ENCODE data around the gene CHD5.

DNA sequence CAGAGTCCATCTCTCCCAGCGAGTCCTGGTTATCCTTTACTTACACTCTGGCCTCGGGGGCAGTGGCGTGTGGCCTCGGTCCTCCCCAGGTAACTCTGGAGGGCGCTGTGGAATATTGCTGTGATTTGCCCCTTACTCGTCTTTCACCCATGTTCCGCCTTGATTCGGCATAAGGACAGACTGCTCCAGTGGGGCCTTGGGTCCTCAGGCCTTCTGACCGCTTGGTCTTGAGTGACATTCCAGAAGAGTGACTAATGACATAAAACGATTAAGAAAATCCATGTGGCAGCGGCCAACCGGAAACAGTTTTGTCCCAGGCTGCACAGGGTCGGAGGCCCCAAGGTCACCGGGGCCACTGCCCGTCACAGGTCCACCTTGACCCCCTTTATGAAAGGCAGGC is 44.6 kb upstream of the CHD5 start:
- no peak for TF ChIP-seq EZH2 (optimal IDR thresholded peaks at IDR 0.05; ENCODE audit: low read depth, low read length)
- no peak for TF ChIP-seq CTCF (IDR thresholded peaks at IDR 0.05; ENCODE audit: low read length)
- no peak for TF ChIP-seq EZH2phosphoT487 (IDR thresholded peaks at IDR 0.05; ENCODE audit: low read length)

Data from MM.1S (cell line).